Esophagus muscularis mucosa (tissue), 2 donors: Measurements from ENCODE around the gene VSNL1.

Experiments used
- POLR2A ChIP-seq: fragments of 450-650 bp; IDR thresholded peaks from one replicate; pipeline ENCODE4 v1.6.1; 2017; ENCODE audit warnings: antibody characterized with exemption, moderate library complexity, mild to moderate bottlenecking, low read depth
- POLR2AphosphoS5 ChIP-seq, 2 donors: sonication (generic); formaldehyde crosslinking; IDR thresholded peaks; one replicate each; pipeline ENCODE4 v1.6.1; 2017; ENCODE audit warnings: antibody characterized with exemption in 2 of 2

GRCh38 chr2:17657759-17658158 lies 117.3 kb downstream of the VSNL1 start:
- TF ChIP-seq POLR2A (no peak), POLR2AphosphoS5 (IDR thresholded peaks at IDR 0.05) (no peak)
